ENCODE measurements around the gene WFIKKN1.

DNA sequence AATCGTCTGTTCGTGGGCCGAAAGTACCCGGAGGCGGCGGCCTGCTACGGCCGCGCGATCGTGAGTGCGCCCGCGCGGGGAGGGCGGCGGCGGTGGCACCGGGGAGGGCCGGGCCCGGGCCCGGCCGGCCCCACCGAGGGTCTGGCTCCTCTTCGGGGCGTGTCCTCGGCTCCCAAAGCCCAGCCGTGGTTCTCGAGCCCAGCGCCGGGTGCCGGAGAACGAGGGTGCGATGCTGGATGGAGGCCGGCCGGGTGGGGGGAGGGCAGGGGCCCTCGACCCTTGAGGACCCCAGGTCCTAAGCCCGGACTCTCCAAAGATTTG, 49.8 kb downstream of the WFIKKN1 start:
- TF ChIP-seq POLR2A (IDR thresholded peaks at IDR 0.05; ENCODE audit: low read depth, low read length) (no peak), MXI1 (IDR thresholded peaks at IDR 0.05; ENCODE audit: borderline replicate concordance, low read depth, low read length) (no peak)
- TF ChIP-seq, protein P1, sequence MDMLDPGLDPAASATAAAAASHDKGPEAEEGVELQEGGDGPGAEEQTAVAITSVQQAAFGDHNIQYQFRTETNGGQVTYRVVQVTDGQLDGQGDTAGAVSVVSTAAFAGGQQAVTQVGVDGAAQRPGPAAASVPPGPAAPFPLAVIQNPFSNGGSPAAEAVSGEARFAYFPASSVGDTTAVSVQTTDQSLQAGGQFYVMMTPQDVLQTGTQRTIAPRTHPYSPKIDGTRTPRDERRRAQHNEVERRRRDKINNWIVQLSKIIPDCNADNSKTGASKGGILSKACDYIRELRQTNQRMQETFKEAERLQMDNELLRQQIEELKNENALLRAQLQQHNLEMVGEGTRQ (IDR thresholded peaks at IDR 0.05; ENCODE audit: low read depth, low read length) = no peak
- TF ChIP-seq, protein P2, sequence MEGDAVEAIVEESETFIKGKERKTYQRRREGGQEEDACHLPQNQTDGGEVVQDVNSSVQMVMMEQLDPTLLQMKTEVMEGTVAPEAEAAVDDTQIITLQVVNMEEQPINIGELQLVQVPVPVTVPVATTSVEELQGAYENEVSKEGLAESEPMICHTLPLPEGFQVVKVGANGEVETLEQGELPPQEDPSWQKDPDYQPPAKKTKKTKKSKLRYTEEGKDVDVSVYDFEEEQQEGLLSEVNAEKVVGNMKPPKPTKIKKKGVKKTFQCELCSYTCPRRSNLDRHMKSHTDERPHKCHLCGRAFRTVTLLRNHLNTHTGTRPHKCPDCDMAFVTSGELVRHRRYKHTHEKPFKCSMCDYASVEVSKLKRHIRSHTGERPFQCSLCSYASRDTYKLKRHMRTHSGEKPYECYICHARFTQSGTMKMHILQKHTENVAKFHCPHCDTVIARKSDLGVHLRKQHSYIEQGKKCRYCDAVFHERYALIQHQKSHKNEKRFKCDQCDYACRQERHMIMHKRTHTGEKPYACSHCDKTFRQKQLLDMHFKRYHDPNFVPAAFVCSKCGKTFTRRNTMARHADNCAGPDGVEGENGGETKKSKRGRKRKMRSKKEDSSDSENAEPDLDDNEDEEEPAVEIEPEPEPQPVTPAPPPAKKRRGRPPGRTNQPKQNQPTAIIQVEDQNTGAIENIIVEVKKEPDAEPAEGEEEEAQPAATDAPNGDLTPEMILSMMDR (conservative IDR thresholded peaks at IDR 0.05; ENCODE audit: low read depth, low read length) = no peak
